ENCODE data around the gene CCDC7.

DNA sequence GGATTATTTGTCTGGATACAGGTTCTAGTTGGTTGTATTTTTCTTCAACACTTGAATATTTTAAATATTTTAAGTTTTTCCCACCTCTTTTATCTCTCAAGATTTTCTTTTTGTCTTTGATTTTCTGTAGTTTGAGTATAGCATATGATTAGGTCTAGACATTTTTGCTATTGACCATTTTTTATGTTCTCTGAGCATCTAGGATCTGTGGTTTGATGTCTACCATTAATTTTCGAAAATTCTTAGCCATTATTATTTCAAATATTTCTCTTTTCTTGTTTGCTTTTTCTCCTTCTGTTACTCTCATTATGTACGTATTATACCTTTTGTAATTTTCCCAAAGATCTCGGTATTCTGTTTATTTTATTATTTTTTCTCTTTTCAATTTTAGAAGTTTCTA, 293.0 kb downstream of the CCDC7 start:
- TF ChIP-seq, protein P1, sequence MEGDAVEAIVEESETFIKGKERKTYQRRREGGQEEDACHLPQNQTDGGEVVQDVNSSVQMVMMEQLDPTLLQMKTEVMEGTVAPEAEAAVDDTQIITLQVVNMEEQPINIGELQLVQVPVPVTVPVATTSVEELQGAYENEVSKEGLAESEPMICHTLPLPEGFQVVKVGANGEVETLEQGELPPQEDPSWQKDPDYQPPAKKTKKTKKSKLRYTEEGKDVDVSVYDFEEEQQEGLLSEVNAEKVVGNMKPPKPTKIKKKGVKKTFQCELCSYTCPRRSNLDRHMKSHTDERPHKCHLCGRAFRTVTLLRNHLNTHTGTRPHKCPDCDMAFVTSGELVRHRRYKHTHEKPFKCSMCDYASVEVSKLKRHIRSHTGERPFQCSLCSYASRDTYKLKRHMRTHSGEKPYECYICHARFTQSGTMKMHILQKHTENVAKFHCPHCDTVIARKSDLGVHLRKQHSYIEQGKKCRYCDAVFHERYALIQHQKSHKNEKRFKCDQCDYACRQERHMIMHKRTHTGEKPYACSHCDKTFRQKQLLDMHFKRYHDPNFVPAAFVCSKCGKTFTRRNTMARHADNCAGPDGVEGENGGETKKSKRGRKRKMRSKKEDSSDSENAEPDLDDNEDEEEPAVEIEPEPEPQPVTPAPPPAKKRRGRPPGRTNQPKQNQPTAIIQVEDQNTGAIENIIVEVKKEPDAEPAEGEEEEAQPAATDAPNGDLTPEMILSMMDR (IDR thresholded peaks at IDR 0.05) = no peak
- no peak for TF ChIP-seq POLR2A (IDR thresholded peaks at IDR 0.05)
